ENCODE measurements around the gene CCDC70.

- TF ChIP-seq REST (IDR thresholded peaks at IDR 0.05; ENCODE audit: borderline replicate concordance) (no peak), CTCF (IDR thresholded peaks at IDR 0.05; ENCODE audit: poor library complexity, severe bottlenecking) (no peak)
These were observed 39.5 kb upstream of the CCDC70 start for GRCh38 chr13:51822106-51822815.

All from neural cell (in vitro differentiated cells).